Hypothalamus (tissue), 51 donors: ENCODE results near the gene S1PR3.

Source experiments
- DNase-seq, 51 donors: peaks; one replicate each; lab custom pipeline; 2025; lab: John Stamatoyannopoulos, UW

The S1PR3 gene

GRCh38 chr9:89026876-89027275 is 35.6 kb downstream of the S1PR3 start:
- DNase-seq: no peak

GRCh38 chr9:89029788-89030187 is 38.5 kb downstream of the S1PR3 start:
- no peak for DNase-seq

- no peak for DNase-seq
Observed at GRCh38 chr9:89032173-89032572, 40.9 kb downstream of the S1PR3 start.

- peak in 1 of 51 donors; percentile 41 for DNase-seq
Observed at GRCh38 chr9:89032661-89033060, 41.4 kb downstream of the S1PR3 start.

- DNase-seq: peak in 2 of 51 donors; percentile 18 to 42
Observed at GRCh38 chr9:89036383-89036782, 45.1 kb downstream of the S1PR3 start.

GRCh38 chr9:89036891-89037290 is 45.6 kb downstream of the S1PR3 start:
- DNase-seq: peak in 11 of 51 donors; percentile 2 to 21 (median 13)

GRCh38 chr9:89037346-89037745 is 46.1 kb downstream of the S1PR3 start:
- no peak for DNase-seq

- no peak for DNase-seq
Observed at GRCh38 chr9:89037891-89038290, 46.6 kb downstream of the S1PR3 start.

- DNase-seq: peak in 26 of 51 donors; percentile 5 to 78 (median 36)
Observed at GRCh38 chr9:89038382-89039103, 47.3 kb downstream of the S1PR3 start.

GRCh38 chr9:89039104-89039465 is 47.8 kb downstream of the S1PR3 start:
- no peak for DNase-seq

- DNase-seq: no peak
Observed at GRCh38 chr9:89039664-89040063, 48.4 kb downstream of the S1PR3 start.

- DNase-seq: peak in 1 of 51 donors; percentile 51
Observed at GRCh38 chr9:89042984-89043383, 51.7 kb downstream of the S1PR3 start.

GRCh38 chr9:89044104-89044503 is 52.8 kb downstream of the S1PR3 start:
- no peak for DNase-seq

- DNase-seq: no peak
Observed at GRCh38 chr9:89044881-89045280, 53.6 kb downstream of the S1PR3 start.

GRCh38 chr9:89046832-89047231 is 55.6 kb downstream of the S1PR3 start:
- DNase-seq: no peak

GRCh38 chr9:89047667-89048066 is 56.4 kb downstream of the S1PR3 start:
- no peak for DNase-seq

GRCh38 chr9:89048616-89049015 is 57.3 kb downstream of the S1PR3 start:
- no peak for DNase-seq

- DNase-seq: no peak
Observed at GRCh38 chr9:89049646-89050045, 58.4 kb downstream of the S1PR3 start.

GRCh38 chr9:89051421-89052025 is 60.3 kb downstream of the S1PR3 start:
- no peak for DNase-seq

- no peak for DNase-seq
Observed at GRCh38 chr9:89052470-89053097, 61.3 kb downstream of the S1PR3 start.

- no peak for DNase-seq
Observed at GRCh38 chr9:89053301-89053700, 62.0 kb downstream of the S1PR3 start.
